A673 (cell line): ENCODE data around the gene PDLIM5. TPM values are rescaled to one million over a fixed set of nuclear protein-coding genes. Genes with fewer than 3 reads are reported as not detected.

ENCODE experiments used
- BruUV-seq: library from RNA; stranded (reverse); fragments of 400-500 nt; replicated peaks from 2 replicates; lab custom pipeline; 2021; lab: Mats Ljungman, UMichigan
- CTCF ChIA-PET: fragments of 300-600 bp; sonication (Branson Sonifier 250); formaldehyde crosslinking; loops from one replicate; lab custom pipeline; 2022; ENCODE audit warnings: antibody characterized with exemption; lab: Charles Lee
- POLR2A ChIA-PET: fragments of 300-600 bp; sonication (Branson Sonifier 250); formaldehyde crosslinking; loops from one replicate; lab custom pipeline; 2022; ENCODE audit warnings: antibody characterized with exemption; ENCODE audit not compliant: low non-redundant PET; lab: Charles Lee
- DNase-seq: peaks from one replicate; pipeline ENCODE4 v3.0.0-alpha.2; 2015; ENCODE audit warnings: low spot score
- H3K27ac ChIP-seq: fragments of 200-600 bp; sonication (generic); 2 replicates; pipeline ENCODE4 v1.5.1; 2016; ENCODE audit warnings: mixed run types, low read depth, mild to moderate bottlenecking, mixed read lengths, antibody characterized with exemption, low read length; ENCODE audit not compliant: poor library complexity, severe bottlenecking
- H3K27me3 ChIP-seq: fragments of 200-600 bp; sonication (generic); replicated peaks from 2 replicates; pipeline ENCODE4 v1.6.1; 2017; ENCODE audit warnings: mixed run types, low read depth, mild to moderate bottlenecking, mixed read lengths, antibody characterized with exemption, low read length; ENCODE audit not compliant: insufficient read depth, poor library complexity
- H3K36me3 ChIP-seq: fragments of 200-600 bp; sonication (generic); 2 replicates; pipeline ENCODE4 v1.6.1; 2016; ENCODE audit warnings: mixed run types, mild to moderate bottlenecking, mixed read lengths, antibody characterized with exemption, low read length; ENCODE audit not compliant: insufficient read depth, poor library complexity, severe bottlenecking
- H3K4me1 ChIP-seq: fragments of 200-600 bp; sonication (generic); 2 replicates; pipeline ENCODE4 v1.6.1; 2017; ENCODE audit warnings: mixed run types, mild to moderate bottlenecking, mixed read lengths, antibody characterized with exemption, low read length; ENCODE audit not compliant: insufficient read depth, poor library complexity, severe bottlenecking
- H3K4me3 ChIP-seq: fragments of 200-600 bp; sonication (generic); 2 replicates; pipeline ENCODE4 v1.5.1; 2016; ENCODE audit warnings: low read depth, mixed run types, mild to moderate bottlenecking, mixed read lengths, low read length; ENCODE audit not compliant: poor library complexity, severe bottlenecking
- H3K9me3 ChIP-seq: fragments of 200-600 bp; sonication (generic); 2 replicates; pipeline ENCODE4 v1.6.1; 2016; ENCODE audit warnings: mixed run types, low read depth, mild to moderate bottlenecking, mixed read lengths, antibody characterized with exemption, low read length; ENCODE audit not compliant: poor library complexity, severe bottlenecking
- CTCF ChIP-seq: fragments of 300-800, 200-600 bp; sonication (generic); conservative IDR thresholded peaks from 2 replicates; pipeline ENCODE4 v1.5.1; 2017; ENCODE audit warnings: low read depth, mild to moderate bottlenecking, antibody characterized with exemption, low read length, moderate library complexity, mixed read lengths
- EZH2 ChIP-seq: fragments of 200-600 bp; sonication (generic); IDR thresholded peaks from 2 replicates; pipeline ENCODE4 v1.6.1; 2017; ENCODE audit warnings: borderline replicate concordance, low read depth, mild to moderate bottlenecking, mixed read lengths, antibody characterized with exemption, low read length; ENCODE audit not compliant: poor library complexity, severe bottlenecking
- intact Hi-C: fragments of 100-400 bp; cut with micrococcal nuclease; formaldehyde crosslinking; loops from one replicate; pipeline ENCODE4 v1.10.0; 2022; ENCODE audit not compliant: unreplicated experiment
- total RNA-seq: library from RNA; stranded (reverse); gene quantifications from 2 replicates; pipeline ENCODE4 v1.2.3, GENCODE V29; 2021

Gene PDLIM5
- total RNA-seq, 1 experiment from 2014 or later: 174 TPM

- intact Hi-C loops: no loop called here
- H3K4me3 ChIP-seq: no peak overlapping the region
- H3K27ac ChIP-seq: no peak overlapping the region
- no peaks in the 10 kb centered on the region for H3K9me3 ChIP-seq
- no peak for DNase-seq
- no peaks in the 10 kb centered on the region for H3K4me1 ChIP-seq
- POLR2A ChIA-PET: no interaction called here
- BruUV-seq: no TSS peak
- CTCF ChIA-PET: no interaction called here
- no peaks in the 10 kb centered on the region for H3K36me3 ChIP-seq
- no peaks in the 10 kb centered on the region for H3K27me3 ChIP-seq
- TF ChIP-seq CTCF: no peak
- TF ChIP-seq EZH2: no peak
Measured at GRCh38 chr4:94434505-94434904, 17.2 kb upstream of the PDLIM5 start.

- ChIA-PET POLR2A (no interaction called here), CTCF (no interaction called here)
- H3K27ac ChIP-seq: no peak overlapping the region
- DNase-seq: no peak
- H3K9me3 ChIP-seq: no peaks in the 10 kb centered on the region
- H3K4me1 ChIP-seq: no peaks in the 10 kb centered on the region
- H3K4me3 ChIP-seq: no peak overlapping the region
- no peaks in the 10 kb centered on the region for H3K27me3 ChIP-seq
- intact Hi-C loops: no loop called here
- no TSS peak for BruUV-seq
- H3K36me3 ChIP-seq: no peaks in the 10 kb centered on the region
- TF ChIP-seq EZH2: no peak
- no peak for TF ChIP-seq CTCF
Measured at GRCh38 chr4:94435874-94436273, 15.9 kb upstream of the PDLIM5 start.

GRCh38 chr4:94436512-94436911, 15.2 kb upstream of the PDLIM5 start:
- ChIA-PET POLR2A (no interaction called here), CTCF (no interaction called here)
- H3K27ac ChIP-seq: no peak overlapping the region
- BruUV-seq: no TSS peak
- no peaks in the 10 kb centered on the region for H3K27me3 ChIP-seq
- intact Hi-C loops: no loop called here
- H3K4me1 ChIP-seq: no peaks in the 10 kb centered on the region
- TF ChIP-seq EZH2 (no peak), CTCF (no peak)
- H3K36me3 ChIP-seq: no peaks in the 10 kb centered on the region
- DNase-seq: no peak
- no peak overlapping the region for H3K4me3 ChIP-seq
- H3K9me3 ChIP-seq: no peaks in the 10 kb centered on the region
